ENCODE data around the gene MSRB3. TPM values are rescaled to one million over a fixed set of nuclear protein-coding genes. Genes with fewer than 3 reads are reported as not detected.

The MSRB3 gene
- total RNA-seq, 1 experiment from 2014 or later: 1.1 TPM

GRCh38 chr12:65508276-65509035 lies 230.0 kb downstream of the MSRB3 start:
- Histone ChIP-seq H3K79me1 (ENCODE audit: insufficient read depth, low read depth, low read length, poor library complexity, severe bottlenecking) (no peaks in the 10 kb centered on the region), H3T11ph (ENCODE audit: low read length) (no peak overlapping the region), H2BK12ac (ENCODE audit: insufficient read length, low read depth, low read length) (no peak overlapping the region), H3K27ac (ENCODE audit: insufficient read length, low read depth, low read length) (no peak overlapping the region), H2AK5ac (ENCODE audit: insufficient read length, low read length) (no peak overlapping the region), H2AFZ (ENCODE audit: low read length) (no peak overlapping the region), H3K18ac (ENCODE audit: insufficient read length, low read depth, low read length) (no peak overlapping the region), H2BK120ac (ENCODE audit: low read depth, low read length, poor library complexity, severe bottlenecking) (no peak overlapping the region), H3K14ac (ENCODE audit: insufficient read depth, low read length) (no peak overlapping the region), H3K9ac (ENCODE audit: extremely low read depth, insufficient read length, low read length) (no peak overlapping the region), H2BK5ac (ENCODE audit: insufficient read length, low read length) (no peak overlapping the region), H3K23ac (ENCODE audit: insufficient read length, low read depth, low read length) (no peak overlapping the region), H2BK15ac (ENCODE audit: low read depth, low read length) (no peak overlapping the region), H3K9me3 (ENCODE audit: control insufficient read depth, low read depth, low read length) (no peaks in the 10 kb centered on the region), H3K56ac (ENCODE audit: insufficient read length, low read depth, low read length) (no peak overlapping the region), H3K27me3 (ENCODE audit: insufficient read depth, low read length) (no peaks in the 10 kb centered on the region), H4K91ac (ENCODE audit: insufficient read length, low read depth, low read length) (no peak overlapping the region), H3K4ac (ENCODE audit: low read depth, low read length) (no peak overlapping the region), H4K5ac (ENCODE audit: insufficient read length, low read depth, low read length) (no peak overlapping the region), H3K23me2 (ENCODE audit: insufficient read length, low read depth, low read length, poor library complexity, severe bottlenecking) (peaks cover 2% of the 10 kb centered on the region), H3K4me2 (ENCODE audit: insufficient read depth, insufficient read length, low read length) (no peak overlapping the region), H4K8ac (replicated peaks; ENCODE audit: insufficient read length, low read depth, low read length) (no peak overlapping the region), H4K20me1 (ENCODE audit: control insufficient read depth, insufficient read depth, insufficient read length) (no peaks in the 10 kb centered on the region), H3K79me2 (ENCODE audit: insufficient read depth, low read length) (no peaks in the 10 kb centered on the region), H2BK20ac (ENCODE audit: low read depth, low read length, poor library complexity, severe bottlenecking) (no peak overlapping the region), H3K4me1 (ENCODE audit: insufficient read depth, low read length) (peaks cover 2% of the 10 kb centered on the region; the same call in 1 of the 2 replicates)
- Mint-ChIP-seq H3K4me3 (no peak overlapping the region), H3K27me3 (ENCODE audit: low read depth) (peaks cover 73% of the 10 kb centered on the region), H3K4me1 (peaks cover 21 to 33% of the 10 kb centered on the region in 2 experiments), H3K27ac (no peak overlapping the region; a peak in 1 of 7 replicates), H3K36me3 (ENCODE audit: insufficient read depth in 1 of 3, low read depth in 3 of 3) (no peaks in the 10 kb centered on the region; a peak in 2 of 7 replicates), H3K9me3 (no peaks in the 10 kb centered on the region)
- WGBS (ENCODE audit: extremely low coverage, insufficient read length, low lambda C conversion rate): no CpG with 5 or more reads among the region's 10 CpGs
- no peak for TF ChIP-seq CTCF (conservative IDR thresholded peaks at IDR 0.05)
- no peak for DNase-seq
